Measurements from ENCODE around the gene LRRC28. TPM values are rescaled to one million over a fixed set of nuclear protein-coding genes. Genes with fewer than 3 reads are reported as not detected.

LRRC28 gene
- total RNA-seq, 2 donors from 2014 or later, result 27.2 to 28.4 TPM

DNA sequence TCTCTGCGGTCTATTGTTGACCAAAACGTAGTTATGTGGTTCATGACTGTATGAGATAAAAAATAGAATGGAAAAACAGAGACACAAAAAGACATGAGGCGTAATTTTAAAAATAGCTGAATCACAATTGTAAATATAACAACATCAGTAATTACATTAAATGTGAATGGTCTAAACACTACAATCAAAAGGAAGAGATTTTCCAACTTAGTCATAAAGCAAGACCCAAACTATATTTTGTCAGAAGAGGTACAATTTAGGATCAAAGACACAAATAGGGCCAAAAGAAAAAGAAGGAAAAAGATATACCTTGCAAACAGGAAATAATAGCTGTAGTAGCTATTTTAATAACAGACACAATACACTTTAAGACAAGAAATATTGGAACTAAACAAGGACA lies 61.5 kb downstream of the LRRC28 start:
- TF ChIP-seq, protein P1, sequence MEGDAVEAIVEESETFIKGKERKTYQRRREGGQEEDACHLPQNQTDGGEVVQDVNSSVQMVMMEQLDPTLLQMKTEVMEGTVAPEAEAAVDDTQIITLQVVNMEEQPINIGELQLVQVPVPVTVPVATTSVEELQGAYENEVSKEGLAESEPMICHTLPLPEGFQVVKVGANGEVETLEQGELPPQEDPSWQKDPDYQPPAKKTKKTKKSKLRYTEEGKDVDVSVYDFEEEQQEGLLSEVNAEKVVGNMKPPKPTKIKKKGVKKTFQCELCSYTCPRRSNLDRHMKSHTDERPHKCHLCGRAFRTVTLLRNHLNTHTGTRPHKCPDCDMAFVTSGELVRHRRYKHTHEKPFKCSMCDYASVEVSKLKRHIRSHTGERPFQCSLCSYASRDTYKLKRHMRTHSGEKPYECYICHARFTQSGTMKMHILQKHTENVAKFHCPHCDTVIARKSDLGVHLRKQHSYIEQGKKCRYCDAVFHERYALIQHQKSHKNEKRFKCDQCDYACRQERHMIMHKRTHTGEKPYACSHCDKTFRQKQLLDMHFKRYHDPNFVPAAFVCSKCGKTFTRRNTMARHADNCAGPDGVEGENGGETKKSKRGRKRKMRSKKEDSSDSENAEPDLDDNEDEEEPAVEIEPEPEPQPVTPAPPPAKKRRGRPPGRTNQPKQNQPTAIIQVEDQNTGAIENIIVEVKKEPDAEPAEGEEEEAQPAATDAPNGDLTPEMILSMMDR (IDR thresholded peaks at IDR 0.05), result no peak
- H3K4me3 ChIP-seq, result no peak overlapping the region

DNA sequence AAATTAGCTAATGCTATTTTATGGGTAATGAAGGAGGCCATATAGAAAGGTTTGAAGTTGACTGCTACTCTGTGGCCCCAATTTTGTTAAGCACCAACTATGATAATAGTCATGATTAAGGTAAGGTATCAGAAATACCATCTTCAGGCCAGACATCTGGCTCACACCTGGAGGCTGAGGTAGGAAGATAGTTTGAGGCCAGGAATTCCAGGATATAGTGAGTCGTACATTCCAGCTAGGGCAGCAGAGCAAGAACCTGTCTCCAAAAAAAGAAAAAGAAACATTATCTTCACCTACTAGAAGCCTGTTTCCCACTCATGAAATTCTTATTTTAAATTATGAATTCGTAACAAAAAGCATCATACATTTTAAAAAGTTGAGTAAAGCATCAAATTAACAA lies 64.4 kb downstream of the LRRC28 start:
- Histone ChIP-seq H3K27ac (no peak overlapping the region), H3K4me1 (no peaks in the 10 kb centered on the region), H3K4me3 (no peak overlapping the region), H3K27me3 (no peaks in the 10 kb centered on the region), H3K36me3 (no peaks in the 10 kb centered on the region), H3K9me3 (peaks cover 7% of the 10 kb centered on the region), H3K9ac (ENCODE audit: low read depth in 2 of 2, low read length in 2 of 2) (no peak overlapping the region)
- intact Hi-C loops (cut with DNase I), result no loop called here
- TF ChIP-seq, protein P1 (IDR thresholded peaks at IDR 0.05), result no peak
- no peak for DNase-seq

More for the DNA sequence above, 61.5 kb downstream of the LRRC28 start:
- Histone ChIP-seq H3K9me3 (peaks cover 7% of the 10 kb centered on the region), H3K4me1 (no peaks in the 10 kb centered on the region), H3K9ac (ENCODE audit: low read depth in 2 of 2, low read length in 2 of 2) (no peak overlapping the region), H3K27ac (no peak overlapping the region), H3K27me3 (no peaks in the 10 kb centered on the region), H3K36me3 (no peaks in the 10 kb centered on the region)
- DNase-seq, result no peak
- intact Hi-C loops (cut with DNase I), result no loop called here

DNA sequence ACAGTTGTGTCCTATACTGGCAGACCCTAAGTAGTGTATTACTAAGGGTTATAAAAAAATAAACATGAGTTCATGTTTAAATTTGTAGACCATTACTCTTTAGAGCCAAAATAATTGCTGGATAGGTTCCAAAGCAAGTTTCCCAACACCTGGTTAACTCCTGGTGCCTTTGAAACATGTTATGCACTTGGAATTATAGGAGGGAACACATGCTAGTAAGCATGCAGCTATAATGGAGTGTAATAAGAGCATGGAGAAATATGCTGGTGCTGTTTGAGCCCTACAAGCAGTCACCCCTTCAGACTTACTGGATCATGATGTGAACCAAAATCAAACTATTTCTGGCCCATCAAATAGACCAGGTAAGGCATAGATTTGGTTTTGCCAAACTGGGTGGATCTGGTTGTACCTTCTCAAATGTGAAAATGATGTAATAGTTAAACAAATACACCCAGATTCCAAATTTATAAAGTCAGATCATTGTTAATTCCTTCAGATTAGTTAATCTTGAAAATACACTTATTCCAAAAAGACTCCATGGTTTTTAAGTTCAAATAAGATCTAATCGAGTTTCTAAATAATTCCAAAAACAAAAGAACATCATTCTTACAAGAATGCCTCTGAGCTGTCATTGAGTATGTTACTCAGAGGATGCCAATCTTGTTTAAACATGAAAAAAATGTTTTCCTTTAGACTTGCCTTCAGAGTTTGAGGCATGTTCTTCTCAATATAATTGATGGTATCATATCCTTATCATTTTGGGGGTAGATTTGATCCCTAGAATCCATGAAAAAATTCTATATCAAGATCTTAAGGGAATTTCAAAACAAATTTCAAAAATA lies 69.3 kb downstream of the LRRC28 start:
- Histone ChIP-seq H3K4me3 (no peak overlapping the region), H3K9me3 (no peaks in the 10 kb centered on the region), H3K9ac (ENCODE audit: low read depth in 2 of 2, low read length in 2 of 2) (no peak overlapping the region), H3K4me1 (no peaks in the 10 kb centered on the region), H3K27ac (no peak overlapping the region), H3K36me3 (no peaks in the 10 kb centered on the region), H3K27me3 (no peaks in the 10 kb centered on the region)
- TF ChIP-seq, protein P1 (IDR thresholded peaks at IDR 0.05), result no peak
- intact Hi-C loops (cut with DNase I), result no loop called here
- no peak for DNase-seq

DNA sequence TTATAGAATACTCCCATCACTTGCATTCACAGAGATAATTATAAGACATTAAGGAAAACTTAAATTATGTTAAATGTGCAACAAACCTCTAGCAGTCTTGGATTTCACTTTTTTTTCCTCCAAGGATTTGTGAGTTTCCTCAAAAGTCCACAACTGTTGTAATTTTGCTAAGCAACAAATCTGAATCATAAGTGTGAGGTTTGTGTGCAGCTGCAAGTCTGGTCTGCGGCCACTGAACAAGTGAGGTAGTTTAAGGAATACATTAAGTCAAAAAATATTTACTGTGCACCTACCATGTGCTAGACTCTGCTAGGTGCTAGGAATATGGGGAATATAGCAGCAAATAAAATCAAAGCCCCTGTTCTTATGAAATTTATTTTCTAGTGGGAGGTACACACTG lies 70.2 kb downstream of the LRRC28 start:
- TF ChIP-seq, protein P1 (IDR thresholded peaks at IDR 0.05), result no peak
- Histone ChIP-seq H3K4me1 (no peaks in the 10 kb centered on the region), H3K9me3 (no peaks in the 10 kb centered on the region), H3K4me3 (no peak overlapping the region), H3K9ac (ENCODE audit: low read depth in 2 of 2, low read length in 2 of 2) (no peak overlapping the region), H3K27ac (no peak overlapping the region), H3K36me3 (no peaks in the 10 kb centered on the region), H3K27me3 (no peaks in the 10 kb centered on the region)
- no peak for DNase-seq
- intact Hi-C loops (cut with DNase I), result no loop called here

DNA sequence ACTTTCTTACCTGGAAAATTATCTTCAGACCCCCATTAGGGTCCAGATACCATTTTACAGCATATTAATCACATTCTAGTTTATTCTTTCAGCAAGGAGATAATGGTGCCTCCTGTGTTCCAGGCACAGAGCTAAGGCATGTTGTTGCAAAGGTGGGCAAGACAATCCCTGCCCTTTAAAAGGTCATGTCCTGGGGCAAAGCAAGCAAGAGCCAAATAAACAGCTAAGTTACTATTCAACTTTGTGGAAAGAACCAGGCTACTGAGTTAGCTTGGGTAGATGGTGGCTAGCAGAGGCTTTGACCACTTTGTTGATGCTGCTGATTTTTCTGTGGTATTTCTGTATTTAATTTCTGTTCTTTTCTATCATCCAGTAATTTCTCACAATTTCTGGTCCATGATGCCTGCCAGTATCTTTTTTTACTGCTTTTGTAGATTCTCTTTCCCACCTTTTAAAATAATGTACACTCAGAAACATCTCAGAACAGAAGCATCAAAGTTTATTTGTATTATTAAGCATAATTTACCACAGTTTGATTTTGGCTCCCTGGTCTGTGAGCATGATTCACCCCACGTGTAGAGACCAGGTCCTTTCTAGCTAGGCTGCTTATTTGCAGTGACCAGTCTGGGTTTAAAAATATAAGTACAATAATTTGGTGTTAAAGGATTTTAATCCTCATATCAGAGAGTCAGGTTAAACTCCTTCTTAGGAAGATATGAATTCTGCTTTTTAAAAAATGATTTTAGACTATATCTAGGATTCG lies 71.5 kb downstream of the LRRC28 start:
- H3K27ac ChIP-seq, result no peak overlapping the region
- H3K4me1 ChIP-seq, result no peaks in the 10 kb centered on the region
- no peak for DNase-seq
- TF ChIP-seq, protein P1 (IDR thresholded peaks at IDR 0.05), result no peak
- no peaks in the 10 kb centered on the region for H3K9me3 ChIP-seq
- intact Hi-C loops (cut with DNase I), result no loop called here
- H3K27me3 ChIP-seq, result no peaks in the 10 kb centered on the region
- H3K9ac ChIP-seq (ENCODE audit: low read depth in 2 of 2, low read length in 2 of 2), result no peak overlapping the region
- H3K36me3 ChIP-seq, result no peaks in the 10 kb centered on the region
- H3K4me3 ChIP-seq, result no peak overlapping the region

Measured in colonic mucosa (tissue), 4 donors.